B cell (primary cell): Measurements from ENCODE around the gene MYL4.

Experiments used
- EZH2 ChIP-seq: IDR thresholded peaks from 2 replicates; pipeline ENCODE4 v1.6.1; 2012; ENCODE audit warnings: borderline replicate concordance, low read depth, mild to moderate bottlenecking, moderate library complexity, low read length; ENCODE audit not compliant: insufficient read depth, poor library complexity, severe bottlenecking
- TF ChIP-seq, protein P1 (sequence below): fragments of 200-600 bp; IDR thresholded peaks from one replicate; pipeline ENCODE4 v1.8.0; 2022; ENCODE audit warnings: antibody characterized with exemption, mild to moderate bottlenecking

DNA sequence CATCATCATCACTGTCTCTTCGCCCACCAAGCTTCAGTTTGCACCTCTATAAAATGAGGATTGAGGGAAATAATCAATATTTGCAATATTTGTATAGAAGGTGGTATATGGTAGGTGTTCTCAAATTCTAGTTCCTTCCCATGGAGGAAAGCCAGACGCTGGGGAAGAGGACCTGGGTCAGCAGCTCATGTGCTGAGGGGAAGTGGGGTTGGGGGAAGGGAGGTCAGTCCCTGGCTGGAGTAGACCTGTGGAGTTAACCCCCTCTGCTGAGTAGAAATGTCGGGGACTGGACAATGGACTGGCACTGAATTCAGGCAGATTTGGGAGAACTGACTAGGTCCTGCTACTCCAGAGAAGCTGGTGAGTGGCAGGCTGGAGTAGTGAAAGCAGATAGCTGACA, 31.7 kb downstream of the MYL4 start:
- TF ChIP-seq, protein P1, sequence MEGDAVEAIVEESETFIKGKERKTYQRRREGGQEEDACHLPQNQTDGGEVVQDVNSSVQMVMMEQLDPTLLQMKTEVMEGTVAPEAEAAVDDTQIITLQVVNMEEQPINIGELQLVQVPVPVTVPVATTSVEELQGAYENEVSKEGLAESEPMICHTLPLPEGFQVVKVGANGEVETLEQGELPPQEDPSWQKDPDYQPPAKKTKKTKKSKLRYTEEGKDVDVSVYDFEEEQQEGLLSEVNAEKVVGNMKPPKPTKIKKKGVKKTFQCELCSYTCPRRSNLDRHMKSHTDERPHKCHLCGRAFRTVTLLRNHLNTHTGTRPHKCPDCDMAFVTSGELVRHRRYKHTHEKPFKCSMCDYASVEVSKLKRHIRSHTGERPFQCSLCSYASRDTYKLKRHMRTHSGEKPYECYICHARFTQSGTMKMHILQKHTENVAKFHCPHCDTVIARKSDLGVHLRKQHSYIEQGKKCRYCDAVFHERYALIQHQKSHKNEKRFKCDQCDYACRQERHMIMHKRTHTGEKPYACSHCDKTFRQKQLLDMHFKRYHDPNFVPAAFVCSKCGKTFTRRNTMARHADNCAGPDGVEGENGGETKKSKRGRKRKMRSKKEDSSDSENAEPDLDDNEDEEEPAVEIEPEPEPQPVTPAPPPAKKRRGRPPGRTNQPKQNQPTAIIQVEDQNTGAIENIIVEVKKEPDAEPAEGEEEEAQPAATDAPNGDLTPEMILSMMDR: no peak
- no peak for TF ChIP-seq EZH2
